Gastrocnemius medialis (tissue), 4 donors: ENCODE measurements around the gene RBCK1.

Experiments
- CTCF ChIP-seq, 5 experiments: fragments of 450-650 bp in 3 of 5; fragments of 200-600 bp in 2 of 5; sonication (generic) in 2 of 5; IDR thresholded peaks in 4 of 5; conservative IDR thresholded peaks in 1 of 5; 1 replicate in 4 of 5; 2 replicates in 1 of 5; pipeline ENCODE4 v1.5.1; 2016 to 2019; ENCODE audit warnings: antibody characterized with exemption in 5 of 5, mild to moderate bottlenecking in 3 of 5, moderate library complexity in 3 of 5
- POLR2A ChIP-seq, 2 donors: fragments of 450-650 bp; IDR thresholded peaks; one replicate each; pipeline ENCODE4 v1.6.1; 2017; ENCODE audit warnings: antibody characterized with exemption in 2 of 2, mild to moderate bottlenecking in 2 of 2, moderate library complexity in 2 of 2

- no peak for TF ChIP-seq CTCF (IDR thresholded peaks at IDR 0.05 in 4 of 5, conservative IDR thresholded peaks at IDR 0.05 in 1 of 5)
- no peak for TF ChIP-seq POLR2A (IDR thresholded peaks at IDR 0.05)
These were observed 46.5 kb upstream of the RBCK1 start for GRCh38 chr20:361561-361960.
